Measurements from ENCODE around the gene BLVRB. TPM values are rescaled to one million over a fixed set of nuclear protein-coding genes. Genes with fewer than 3 reads are reported as not detected.

The BLVRB gene
- total RNA-seq, 1 experiment from 2014 or later = 113 TPM

- Histone ChIP-seq H3K4me3 (replicated peaks in 1 of 2; ENCODE audit: low read depth in 1 of 2, low read length in 2 of 2) (no peak overlapping the region), H3K27ac (ENCODE audit: low read depth, low read length) (no peak overlapping the region), H3K27me3 (ENCODE audit: insufficient read depth, low read length) (no peaks in the 10 kb centered on the region), H2AFZ (ENCODE audit: low read depth, low read length, poor library complexity, severe bottlenecking) (no peak overlapping the region), H3K9me2 (ENCODE audit: insufficient read depth) (no peaks in the 10 kb centered on the region), H3K4me2 (ENCODE audit: low read length) (no peak overlapping the region), H3K4me1 (ENCODE audit: control insufficient read depth in 1 of 2, insufficient read depth in 2 of 2, low read length in 2 of 2) (0 out of 4 replicates have a peak, but pooled peaks cover 0 to 7% of the 10 kb centered on the region in 2 experiments), H3K79me2 (ENCODE audit: insufficient read depth, low read length) (no peaks in the 10 kb centered on the region), H4K20me1 (ENCODE audit: insufficient read depth) (no peaks in the 10 kb centered on the region), H3K36me3 (ENCODE audit: control insufficient read depth in 1 of 2, insufficient read depth in 2 of 2, low read length in 2 of 2) (no peaks in the 10 kb centered on the region), H3K9ac (ENCODE audit: low read length) (no peak overlapping the region), H3K9me3 (ENCODE audit: control insufficient read depth in 1 of 2, insufficient read depth in 1 of 2, low read depth in 1 of 2, low read length in 2 of 2) (no peaks in the 10 kb centered on the region)
- ChIA-PET CTCF (interaction anchor here (0.8 to 1.2 kb wide), 4 partner anchors 18 to 99 kb away, joined by 3 to 6 read pairs (median 4); no protein-coding TSS in a partner anchor), POLR2A (no interaction called here), RAD21 (ENCODE audit: low non-redundant PET in 1 of 2, low total read pairs in 2 of 2, uncharacterized antibody in 2 of 2, unreplicated experiment in 2 of 2) (no interaction called here)
- DNase-seq (ENCODE audit: low read depth, low spot score) = no peak
- ATAC-seq = no peak
- BruUV-seq (replicated peaks) = no TSS peak
- intact Hi-C loops (cut with micrococcal nuclease) = no loop called here
- TF ChIP-seq EZH2 (IDR thresholded peaks at IDR 0.05) (no peak), CEBPB (IDR thresholded peaks at IDR 0.05; ENCODE audit: low read depth) (no peak), EGR1 (IDR thresholded peaks at IDR 0.05; ENCODE audit: low read depth) (no peak), REST (IDR thresholded peaks at IDR 0.05; ENCODE audit: low read depth) (no peak), POLR2AphosphoS5 (IDR thresholded peaks at IDR 0.05; ENCODE audit: low read depth, low read length) (no peak), JUND (IDR thresholded peaks at IDR 0.05) (no peak), POLR2A (IDR thresholded peaks at IDR 0.05; ENCODE audit: borderline replicate concordance, extremely low read depth, insufficient read depth, insufficient read length) (no peak), SIN3A (IDR thresholded peaks at IDR 0.05; ENCODE audit: low read depth) (no peak), FOSL1 (IDR thresholded peaks at IDR 0.05; ENCODE audit: low read depth) (no peak), RAD21 (IDR thresholded peaks at IDR 0.05; ENCODE audit: low read depth) (no peak), YY1 (IDR thresholded peaks at IDR 0.05; ENCODE audit: extremely low read depth, insufficient replicate concordance, low read depth, low read length) (no peak), CBX3 (IDR thresholded peaks at IDR 0.05; ENCODE audit: low read depth) (no peak), ZFX (IDR thresholded peaks at IDR 0.05) (no peak), TCF7L2 (IDR thresholded peaks at IDR 0.05; ENCODE audit: borderline replicate concordance, extremely low read depth, insufficient read depth, insufficient read length) (no peak), SP1 (IDR thresholded peaks at IDR 0.05; ENCODE audit: low read depth) (no peak), SRF (IDR thresholded peaks at IDR 0.05; ENCODE audit: low read depth) (no peak)
- TF ChIP-seq, protein P1, sequence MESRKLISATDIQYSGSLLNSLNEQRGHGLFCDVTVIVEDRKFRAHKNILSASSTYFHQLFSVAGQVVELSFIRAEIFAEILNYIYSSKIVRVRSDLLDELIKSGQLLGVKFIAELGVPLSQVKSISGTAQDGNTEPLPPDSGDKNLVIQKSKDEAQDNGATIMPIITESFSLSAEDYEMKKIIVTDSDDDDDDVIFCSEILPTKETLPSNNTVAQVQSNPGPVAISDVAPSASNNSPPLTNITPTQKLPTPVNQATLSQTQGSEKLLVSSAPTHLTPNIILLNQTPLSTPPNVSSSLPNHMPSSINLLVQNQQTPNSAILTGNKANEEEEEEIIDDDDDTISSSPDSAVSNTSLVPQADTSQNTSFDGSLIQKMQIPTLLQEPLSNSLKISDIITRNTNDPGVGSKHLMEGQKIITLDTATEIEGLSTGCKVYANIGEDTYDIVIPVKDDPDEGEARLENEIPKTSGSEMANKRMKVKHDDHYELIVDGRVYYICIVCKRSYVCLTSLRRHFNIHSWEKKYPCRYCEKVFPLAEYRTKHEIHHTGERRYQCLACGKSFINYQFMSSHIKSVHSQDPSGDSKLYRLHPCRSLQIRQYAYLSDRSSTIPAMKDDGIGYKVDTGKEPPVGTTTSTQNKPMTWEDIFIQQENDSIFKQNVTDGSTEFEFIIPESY (IDR thresholded peaks at IDR 0.05; ENCODE audit: extremely low read depth, insufficient replicate concordance, low read length) = no peak
- TF ChIP-seq, protein P2, sequence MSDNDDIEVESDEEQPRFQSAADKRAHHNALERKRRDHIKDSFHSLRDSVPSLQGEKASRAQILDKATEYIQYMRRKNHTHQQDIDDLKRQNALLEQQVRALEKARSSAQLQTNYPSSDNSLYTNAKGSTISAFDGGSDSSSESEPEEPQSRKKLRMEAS (IDR thresholded peaks at IDR 0.05) = no peak
Measured at GRCh38 chr19:40503320-40503695, 37.8 kb upstream of the BLVRB start.
